Lung (tissue), 12 donors: ENCODE measurements around the gene NFE2L2. TPM values are rescaled to one million over a fixed set of nuclear protein-coding genes. Genes with fewer than 3 reads are reported as not detected.

Experiments
- ATAC-seq: fragments of 200-7000 bp; cut with Tn5 transposase; one replicate; pipeline ENCODE4 v1.9.1; 2020; ENCODE audit warnings: moderate number of reproducible peaks; ENCODE audit not compliant: insufficient read depth, low FRiP score
- DNase-seq, 3 donors: peaks; one replicate each; pipeline ENCODE4 v3.0.0-alpha.2; 2013 to 2017
- H3K27ac ChIP-seq, 2 donors: one replicate each; pipeline ENCODE4 v1.5.1; 2013; ENCODE audit warnings: mild to moderate bottlenecking in 2 of 2, moderate library complexity in 2 of 2, control low read depth in 1 of 2, inconsistent platforms in 1 of 2, low read depth in 1 of 2, low read length in 1 of 2
- H3K27me3 ChIP-seq, 3 donors: one replicate each; pipeline ENCODE4 v1.5.1; 2013; ENCODE audit warnings: low read length in 2 of 3; ENCODE audit not compliant: control insufficient read depth in 3 of 3, insufficient read depth in 3 of 3
- H3K36me3 ChIP-seq, 4 donors: one replicate each; pipeline ENCODE4 v1.5.1; 2013; ENCODE audit warnings: low read length in 4 of 4, mild to moderate bottlenecking in 1 of 4, moderate library complexity in 1 of 4; ENCODE audit not compliant: control insufficient read depth in 4 of 4, insufficient read depth in 4 of 4
- H3K4me1 ChIP-seq, 5 donors: one replicate each; pipeline ENCODE4 v1.5.1; 2013; ENCODE audit warnings: low read length in 5 of 5, mild to moderate bottlenecking in 2 of 5, moderate library complexity in 1 of 5; ENCODE audit not compliant: control insufficient read depth in 5 of 5, insufficient read depth in 5 of 5
- H3K4me3 ChIP-seq: one replicate; pipeline ENCODE4 v1.5.1; 2013; ENCODE audit warnings: mild to moderate bottlenecking, control low read depth, moderate library complexity
- H3K9ac ChIP-seq, 2 donors: one replicate each; pipeline ENCODE4 v1.5.1; 2013; ENCODE audit warnings: low read length in 2 of 2, control low read depth in 1 of 2; ENCODE audit not compliant: insufficient read depth in 1 of 2
- H3K9me3 ChIP-seq, 4 donors: one replicate each; pipeline ENCODE4 v1.5.1; 2013; ENCODE audit warnings: low read length in 3 of 4, mild to moderate bottlenecking in 1 of 4, moderate library complexity in 1 of 4; ENCODE audit not compliant: control insufficient read depth in 4 of 4, insufficient read depth in 3 of 4
- WGBS, 2 donors: extraction: QIAGEN DNeasy Blood & Tissue Kit; methylation state at CpG; one replicate each; pipeline ENCODE4 v1.1.7; 2013; 5-methylcytosine and 5-hydroxymethylcytosine counted together
- polyA plus RNA-seq, 2 donors: library from polyadenylated mRNA; stranded (reverse); fragments of 200-250 nt; gene quantifications; one replicate each; pipeline ENCODE4 v1.2.1, GENCODE V29; 2013
- total RNA-seq, 2 donors: library from RNA; depleted of rRNA in 1 of 2; stranded (reverse); fragments of >200 nt in 1 of 2; gene quantifications; one replicate each; pipeline ENCODE4 v1.2.1, GENCODE V29; 2014 to 2021
- TF ChIP-seq, protein P1 (sequence below): IDR thresholded peaks from 2 replicates; pipeline ENCODE4 v1.5.1; 2012; ENCODE audit warnings: mild to moderate bottlenecking; ENCODE audit errors: control extremely low read depth, extremely low read depth
- donor health status: control.
- donor health status: control.
- donor health status: Bipolar disorder and iron deficiency.
- donor health status: healthy.
- donor health status: DM: yes; HTN: yes; CAD: no.

NFE2L2 gene
- total and polyA plus RNA-seq, 4 donors, result 45.5 to 145 (median 80.6) TPM

DNA sequence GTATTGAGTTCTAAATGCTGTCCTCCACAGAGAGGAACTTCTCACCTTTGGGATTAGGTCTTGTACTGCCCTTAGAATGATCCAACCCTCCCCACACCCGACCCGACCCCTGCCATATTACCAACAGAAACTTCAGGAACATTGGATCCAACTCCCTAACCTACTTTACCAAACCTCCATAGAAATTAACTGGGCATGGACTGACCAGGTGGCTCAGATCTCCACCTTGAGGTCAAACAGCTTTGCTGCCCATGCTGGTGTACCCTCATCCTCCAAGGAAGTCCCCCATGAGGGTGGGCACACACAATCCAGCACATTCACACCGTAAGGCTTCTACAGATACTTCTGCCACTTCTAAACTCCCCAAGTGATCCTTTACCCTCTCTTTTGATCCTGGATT lies 21.5 kb downstream of the NFE2L2 start:
- WGBS, 2 donors, result 88 to 93% methylated on average over 3 of the region's 3 CpGs
- peaks cover 26 to 66% (median 34%) of the 10 kb centered on the region in 5 donors for H3K4me1 ChIP-seq
- DNase-seq, result no peak
- H3K27ac ChIP-seq, result peak overlapping the region; percentile 83 to 89
- no peak for ATAC-seq
- peak overlapping the region in 1 of 2 donors; percentile 81 for H3K9ac ChIP-seq
- no peaks in the 10 kb centered on the region for H3K9me3 ChIP-seq
- no peaks in the 10 kb centered on the region for H3K27me3 ChIP-seq
- TF ChIP-seq, protein P1, sequence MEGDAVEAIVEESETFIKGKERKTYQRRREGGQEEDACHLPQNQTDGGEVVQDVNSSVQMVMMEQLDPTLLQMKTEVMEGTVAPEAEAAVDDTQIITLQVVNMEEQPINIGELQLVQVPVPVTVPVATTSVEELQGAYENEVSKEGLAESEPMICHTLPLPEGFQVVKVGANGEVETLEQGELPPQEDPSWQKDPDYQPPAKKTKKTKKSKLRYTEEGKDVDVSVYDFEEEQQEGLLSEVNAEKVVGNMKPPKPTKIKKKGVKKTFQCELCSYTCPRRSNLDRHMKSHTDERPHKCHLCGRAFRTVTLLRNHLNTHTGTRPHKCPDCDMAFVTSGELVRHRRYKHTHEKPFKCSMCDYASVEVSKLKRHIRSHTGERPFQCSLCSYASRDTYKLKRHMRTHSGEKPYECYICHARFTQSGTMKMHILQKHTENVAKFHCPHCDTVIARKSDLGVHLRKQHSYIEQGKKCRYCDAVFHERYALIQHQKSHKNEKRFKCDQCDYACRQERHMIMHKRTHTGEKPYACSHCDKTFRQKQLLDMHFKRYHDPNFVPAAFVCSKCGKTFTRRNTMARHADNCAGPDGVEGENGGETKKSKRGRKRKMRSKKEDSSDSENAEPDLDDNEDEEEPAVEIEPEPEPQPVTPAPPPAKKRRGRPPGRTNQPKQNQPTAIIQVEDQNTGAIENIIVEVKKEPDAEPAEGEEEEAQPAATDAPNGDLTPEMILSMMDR, result no peak
- peaks cover 0 to 2% (median 0%) of the 10 kb centered on the region in 4 donors for H3K36me3 ChIP-seq
- no peak overlapping the region for H3K4me3 ChIP-seq

DNA sequence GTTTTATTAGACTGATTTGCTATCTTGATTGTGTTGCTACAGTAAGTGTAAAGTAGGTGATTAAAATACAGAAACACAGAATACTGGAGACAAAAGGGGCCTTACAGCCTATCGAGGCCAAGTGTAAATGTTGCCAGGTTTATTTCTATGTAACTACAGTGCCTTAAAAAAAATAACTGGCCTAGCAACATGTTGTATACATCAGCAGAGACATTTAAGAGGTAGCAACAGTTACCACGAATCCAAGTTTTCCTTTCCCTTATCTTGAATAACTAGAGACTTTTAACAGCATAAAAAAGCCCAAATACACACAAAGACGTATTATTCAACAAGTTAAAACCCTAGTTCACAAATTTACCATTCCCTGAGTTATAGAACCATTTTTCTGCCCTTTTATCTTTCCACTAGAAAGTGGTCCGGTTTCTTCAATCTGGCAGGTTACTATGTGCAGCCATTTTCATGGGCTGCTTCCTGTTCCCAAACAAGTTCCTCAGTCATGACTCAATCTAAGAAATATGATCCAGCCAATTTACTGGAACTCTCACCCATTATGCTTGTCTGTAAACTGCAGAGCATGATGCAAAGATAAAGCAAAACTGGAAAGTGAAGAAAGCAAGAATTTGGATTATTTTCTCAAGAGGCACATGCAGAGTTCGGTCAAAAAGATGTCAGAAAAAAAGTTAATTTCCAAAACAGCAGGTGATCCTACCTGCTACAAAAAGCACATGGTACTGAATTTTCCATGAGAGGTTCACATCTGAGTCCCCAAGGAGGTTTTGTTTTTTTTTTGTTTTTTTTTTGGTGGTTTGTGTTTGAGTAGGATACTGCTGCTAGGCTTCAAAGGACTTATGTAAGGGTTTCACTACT lies 22.2 kb downstream of the NFE2L2 start:
- 25 to 51% methylated on average over 5 of the region's 5 CpGs for WGBS, 2 donors
- Histone ChIP-seq H3K9ac (peak overlapping the region in 1 of 2 donors; percentile 81), H3K36me3 (peaks cover 0 to 2% (median 0%) of the 10 kb centered on the region in 4 donors), H3K4me3 (no peak overlapping the region), H3K27me3 (no peaks in the 10 kb centered on the region), H3K4me1 (peaks cover 27 to 67% (median 29%) of the 10 kb centered on the region in 5 donors), H3K9me3 (no peaks in the 10 kb centered on the region), H3K27ac (peak overlapping the region; percentile 22 to 83)
- ATAC-seq (peak; percentile 76), DNase-seq (peak; percentile 55 to 93 (median 92))
- TF ChIP-seq, protein P1, result no peak

DNA sequence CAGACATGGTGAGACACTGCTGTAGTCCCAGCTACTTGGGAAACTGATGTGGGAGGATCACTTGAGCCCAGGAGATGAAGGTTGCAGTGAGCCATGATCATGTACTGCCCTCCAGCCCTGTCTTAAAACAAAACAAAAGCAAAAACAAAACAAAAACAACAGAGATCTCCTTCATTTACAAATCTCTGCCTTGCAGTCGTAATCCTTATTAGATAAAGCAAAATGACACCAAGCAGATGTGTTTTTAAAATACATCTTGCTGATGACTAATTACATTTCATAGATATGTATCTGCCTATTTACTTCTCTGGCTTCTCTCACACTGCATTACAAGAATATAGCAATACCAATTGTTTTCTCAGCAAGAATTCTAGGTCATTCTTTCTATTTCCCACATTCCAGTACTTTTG lies 22.8 kb downstream of the NFE2L2 start:
- 58 to 73% methylated on average over 1 of the region's 1 CpG for WGBS, 2 donors

More for the DNA sequence above, 22.8 kb downstream of the NFE2L2 start:
- Histone ChIP-seq H3K4me1 (peaks cover 27 to 67% (median 34%) of the 10 kb centered on the region in 5 donors), H3K9me3 (no peaks in the 10 kb centered on the region), H3K9ac (peak overlapping the region in 1 of 2 donors; percentile 81), H3K36me3 (peaks cover 0 to 2% (median 0%) of the 10 kb centered on the region in 4 donors), H3K4me3 (no peak overlapping the region), H3K27me3 (no peaks in the 10 kb centered on the region), H3K27ac (peak overlapping the region; percentile 83 to 90)
- DNase-seq, result no peak
- ATAC-seq, result no peak
- TF ChIP-seq, protein P1, result no peak
